ENCODE results near the gene ADPRHL1. TPM values are rescaled to one million over a fixed set of nuclear protein-coding genes. Genes with fewer than 3 reads are reported as not detected.

ADPRHL1 gene
- total RNA-seq, 4 donors from 2014 or later: 6.9 to 15.5 (median 12.6) TPM

DNA sequence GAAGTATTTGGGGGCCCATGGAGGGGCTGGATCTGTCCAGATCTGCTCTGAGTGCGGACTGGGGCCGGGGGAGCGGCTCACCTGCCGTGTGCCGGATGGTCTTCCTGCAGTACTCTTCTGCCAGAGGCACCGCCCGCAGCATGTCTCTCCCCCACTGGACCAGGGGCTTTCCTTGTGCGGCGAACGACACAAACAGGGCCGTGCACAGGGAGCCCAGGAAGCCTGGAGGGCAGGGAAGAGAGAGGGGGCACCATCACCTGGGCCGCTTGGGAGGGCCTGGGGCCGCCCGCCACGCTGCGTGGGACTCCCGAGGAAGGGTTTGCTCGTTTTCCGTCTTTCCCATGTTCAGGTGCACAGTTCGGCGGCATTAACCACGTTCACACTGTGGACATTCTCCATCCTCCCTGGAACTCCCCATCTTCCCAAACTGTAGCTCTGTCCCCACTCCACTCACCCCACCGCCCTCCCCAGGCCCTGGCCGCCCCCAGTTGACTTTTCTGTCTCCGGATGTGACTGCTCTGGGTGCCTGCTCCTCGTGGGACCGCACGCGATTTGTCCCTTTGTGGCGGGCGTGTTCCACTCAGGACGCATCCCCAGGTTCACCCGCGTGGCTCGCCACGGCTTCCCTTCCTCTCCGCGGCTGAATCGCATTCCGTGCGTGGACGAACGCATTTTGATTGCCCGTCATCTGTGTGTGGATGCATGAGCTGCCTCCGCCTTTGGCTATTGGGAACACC lies 24.2 kb downstream of the ADPRHL1 start:
- no peaks in the 10 kb centered on the region for H3K4me1 ChIP-seq
- H3K4me3 ChIP-seq: no peak overlapping the region
- no peaks in the 10 kb centered on the region for H3K9me3 ChIP-seq
- H3K27me3 ChIP-seq: no peaks in the 10 kb centered on the region
- H3K36me3 ChIP-seq: no peaks in the 10 kb centered on the region
- H3K27ac ChIP-seq: no peak overlapping the region
- no peak for DNase-seq (ENCODE audit: low spot score in 2 of 2)
- no peak for TF ChIP-seq EP300 (IDR thresholded peaks at IDR 0.05)
- 94% methylated on average over 38 to 45 of the region's 45 CpGs for WGBS, 2 donors

DNA sequence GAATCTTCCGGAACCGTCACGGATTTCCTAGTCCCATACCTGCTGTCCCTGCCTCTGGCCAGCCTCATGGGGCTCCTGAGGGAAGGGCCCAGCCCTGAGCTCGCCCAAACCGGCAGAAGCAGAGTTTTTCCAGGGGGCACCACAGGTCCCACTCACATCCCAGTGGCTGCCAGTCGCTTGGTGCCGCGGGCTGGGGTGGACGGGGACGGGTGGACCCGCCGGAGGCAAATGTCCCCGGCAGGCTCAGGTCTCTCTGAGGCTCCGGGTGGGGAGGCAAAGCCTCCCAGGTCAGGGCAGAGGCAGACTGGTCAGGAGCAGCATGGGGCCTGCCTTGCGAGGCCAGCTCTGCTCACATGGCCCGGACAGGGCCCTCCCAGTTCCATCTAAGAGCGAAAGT lies 24.8 kb downstream of the ADPRHL1 start:
- no peak overlapping the region for H3K4me3 ChIP-seq
- no peaks in the 10 kb centered on the region for H3K4me1 ChIP-seq
- no peak overlapping the region for H3K27ac ChIP-seq
- H3K36me3 ChIP-seq: no peaks in the 10 kb centered on the region
- TF ChIP-seq, protein P1, sequence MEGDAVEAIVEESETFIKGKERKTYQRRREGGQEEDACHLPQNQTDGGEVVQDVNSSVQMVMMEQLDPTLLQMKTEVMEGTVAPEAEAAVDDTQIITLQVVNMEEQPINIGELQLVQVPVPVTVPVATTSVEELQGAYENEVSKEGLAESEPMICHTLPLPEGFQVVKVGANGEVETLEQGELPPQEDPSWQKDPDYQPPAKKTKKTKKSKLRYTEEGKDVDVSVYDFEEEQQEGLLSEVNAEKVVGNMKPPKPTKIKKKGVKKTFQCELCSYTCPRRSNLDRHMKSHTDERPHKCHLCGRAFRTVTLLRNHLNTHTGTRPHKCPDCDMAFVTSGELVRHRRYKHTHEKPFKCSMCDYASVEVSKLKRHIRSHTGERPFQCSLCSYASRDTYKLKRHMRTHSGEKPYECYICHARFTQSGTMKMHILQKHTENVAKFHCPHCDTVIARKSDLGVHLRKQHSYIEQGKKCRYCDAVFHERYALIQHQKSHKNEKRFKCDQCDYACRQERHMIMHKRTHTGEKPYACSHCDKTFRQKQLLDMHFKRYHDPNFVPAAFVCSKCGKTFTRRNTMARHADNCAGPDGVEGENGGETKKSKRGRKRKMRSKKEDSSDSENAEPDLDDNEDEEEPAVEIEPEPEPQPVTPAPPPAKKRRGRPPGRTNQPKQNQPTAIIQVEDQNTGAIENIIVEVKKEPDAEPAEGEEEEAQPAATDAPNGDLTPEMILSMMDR (IDR thresholded peaks at IDR 0.05): no peak
- no peak for TF ChIP-seq POLR2A (IDR thresholded peaks at IDR 0.05)
- no peak for TF ChIP-seq EP300 (IDR thresholded peaks at IDR 0.05)
- no peak for DNase-seq (ENCODE audit: low spot score in 2 of 2)
- H3K9me3 ChIP-seq: no peaks in the 10 kb centered on the region
- WGBS, 2 donors: 86 to 89% methylated on average over 11 to 15 of the region's 17 CpGs
- no peaks in the 10 kb centered on the region for H3K27me3 ChIP-seq

DNA sequence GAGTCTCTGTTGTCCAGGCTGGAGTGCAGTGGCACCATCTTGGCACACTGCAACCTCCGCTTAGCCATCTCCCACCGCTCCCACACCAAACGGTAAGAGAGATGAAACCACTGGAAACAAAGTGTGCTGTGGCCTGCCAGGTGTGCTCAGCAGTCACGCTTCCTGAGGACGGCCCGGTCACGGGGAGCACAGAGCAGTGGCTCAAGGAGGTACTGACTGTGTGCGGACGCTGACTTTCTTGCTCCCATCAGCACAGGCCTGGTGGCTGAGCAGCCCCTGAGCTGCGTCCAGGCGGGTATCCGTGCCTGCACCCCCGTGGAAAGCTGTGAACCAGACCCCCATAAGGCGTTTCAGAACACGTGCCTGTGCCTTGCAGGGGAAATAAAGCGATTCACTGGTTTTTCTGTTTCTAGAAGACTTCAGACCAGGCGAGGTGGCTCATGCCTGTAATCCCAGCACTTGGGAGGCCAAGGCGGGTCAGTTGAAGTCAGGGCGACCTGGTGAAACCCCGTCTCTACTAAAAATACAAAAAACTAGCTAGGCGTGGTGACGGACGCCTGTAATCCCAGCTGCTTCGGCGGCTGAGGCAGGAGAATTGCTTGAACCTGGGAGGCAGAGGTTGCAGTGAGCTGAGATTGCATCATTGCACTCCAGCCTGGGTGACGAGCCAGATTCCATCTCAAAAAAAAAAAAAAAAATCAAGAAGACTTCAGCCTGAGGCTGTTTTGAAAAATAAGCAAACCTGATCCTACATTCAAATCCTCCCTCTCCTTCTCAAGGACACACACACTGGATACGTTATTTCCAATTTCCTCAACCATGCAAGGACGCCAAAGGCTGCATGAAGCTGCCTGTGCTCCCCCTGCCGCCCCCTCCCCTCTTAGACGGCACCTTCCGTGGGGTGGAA lies 25.5 kb downstream of the ADPRHL1 start:
- no peak overlapping the region for H3K4me3 ChIP-seq
- H3K27me3 ChIP-seq: no peaks in the 10 kb centered on the region
- no peaks in the 10 kb centered on the region for H3K9me3 ChIP-seq
- TF ChIP-seq POLR2A (IDR thresholded peaks at IDR 0.05): no peak
- TF ChIP-seq, protein P1 (IDR thresholded peaks at IDR 0.05): no peak
- no peak for TF ChIP-seq EP300 (IDR thresholded peaks at IDR 0.05)
- WGBS, 2 donors: 82 to 88% methylated on average over 31 of the region's 31 CpGs
- no peaks in the 10 kb centered on the region for H3K4me1 ChIP-seq
- H3K27ac ChIP-seq: no peak overlapping the region
- no peaks in the 10 kb centered on the region for H3K36me3 ChIP-seq
- no peak for DNase-seq (ENCODE audit: low spot score in 2 of 2)

DNA sequence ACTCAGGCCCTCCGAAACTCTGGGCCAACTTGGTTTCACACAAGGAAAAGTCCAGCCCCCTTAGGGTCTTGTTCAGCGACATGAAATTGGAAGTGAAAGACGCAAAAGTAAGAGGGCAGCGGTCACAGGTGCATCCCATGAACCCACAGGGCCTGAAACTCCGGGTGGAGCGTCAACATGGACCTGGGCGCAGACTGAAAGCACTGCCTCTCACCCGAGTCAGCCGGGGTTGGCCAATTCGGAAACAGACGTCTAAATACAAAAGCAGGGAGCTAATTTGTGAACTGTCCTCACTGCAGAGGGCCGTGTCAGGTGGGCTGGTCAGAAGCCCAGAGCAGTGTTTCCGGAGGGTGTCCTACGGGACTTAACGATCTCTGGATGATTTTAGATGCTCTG lies 26.7 kb downstream of the ADPRHL1 start:
- H3K4me1 ChIP-seq: peaks cover 0 to 8% (median 0%) of the 10 kb centered on the region in 4 donors
- no peak overlapping the region for H3K27ac ChIP-seq
- H3K27me3 ChIP-seq: no peaks in the 10 kb centered on the region
- TF ChIP-seq POLR2A (IDR thresholded peaks at IDR 0.05) (no peak), EP300 (IDR thresholded peaks at IDR 0.05) (no peak)
- TF ChIP-seq, protein P1 (IDR thresholded peaks at IDR 0.05): no peak
- H3K4me3 ChIP-seq: no peak overlapping the region
- H3K9me3 ChIP-seq: no peaks in the 10 kb centered on the region
- H3K36me3 ChIP-seq: no peaks in the 10 kb centered on the region
- WGBS, 2 donors: 84 to 85% methylated on average over 15 of the region's 15 CpGs
- DNase-seq (ENCODE audit: low spot score in 2 of 2): no peak

DNA sequence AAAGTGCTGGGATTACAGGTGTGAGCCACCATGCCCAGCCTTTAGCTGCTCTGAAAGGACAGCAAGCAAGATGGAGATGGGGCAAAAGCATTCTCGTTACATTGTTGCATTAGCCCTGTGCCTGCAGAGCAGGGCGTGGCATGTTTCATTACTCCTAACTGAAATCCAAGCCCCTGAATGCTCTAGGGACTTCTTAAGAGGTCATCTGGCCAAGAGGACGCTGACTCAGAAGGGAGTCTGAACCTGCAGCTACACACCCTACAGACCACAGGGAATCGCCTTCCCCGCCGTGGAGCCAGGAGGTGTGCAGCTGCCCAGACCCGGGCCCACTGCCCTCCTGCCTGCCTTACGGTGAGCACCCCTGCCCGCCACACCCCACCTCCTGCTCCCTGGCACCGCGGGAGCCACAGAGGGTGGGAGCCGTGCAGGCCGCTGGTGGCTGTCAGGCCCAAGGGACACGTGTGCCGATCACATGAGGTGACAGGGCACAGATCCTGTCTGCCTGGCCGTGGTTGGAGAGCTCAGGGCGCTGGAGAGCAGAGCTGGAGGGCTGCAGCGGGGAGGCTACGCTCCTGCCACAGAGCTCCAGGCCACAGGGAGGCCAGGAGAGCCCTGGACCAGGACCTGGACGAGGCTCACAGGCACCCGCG lies 27.2 kb downstream of the ADPRHL1 start:
- no peak overlapping the region for H3K4me3 ChIP-seq
- no peaks in the 10 kb centered on the region for H3K27me3 ChIP-seq
- no peak overlapping the region for H3K27ac ChIP-seq
- peaks cover 0 to 13% (median 0%) of the 10 kb centered on the region in 4 donors for H3K4me1 ChIP-seq
- DNase-seq (ENCODE audit: low spot score in 2 of 2): no peak
- H3K9me3 ChIP-seq: no peaks in the 10 kb centered on the region
- H3K36me3 ChIP-seq: no peaks in the 10 kb centered on the region
- 93 to 95% methylated on average over 18 to 22 of the region's 22 CpGs for WGBS, 2 donors
- TF ChIP-seq, protein P1 (IDR thresholded peaks at IDR 0.05): no peak
- TF ChIP-seq POLR2A (IDR thresholded peaks at IDR 0.05) (no peak), EP300 (IDR thresholded peaks at IDR 0.05) (no peak)

All from tibial nerve (tissue), 4 donors.